Measurements from ENCODE around the gene PFDN2.

- TF ChIP-seq EZH2 (IDR thresholded peaks at IDR 0.05; ENCODE audit: insufficient read depth, poor library complexity, severe bottlenecking) (no peak), EZH2phosphoT487 (IDR thresholded peaks at IDR 0.05; ENCODE audit: insufficient read depth, low read depth) (no peak)
Observed at GRCh38 chr1:161158316-161159010, 40.6 kb upstream of the PFDN2 start.
